Stimulated activated CD8-positive, alpha-beta memory T cell treated with anti-CD3 and anti-CD28 coated beads, Interleukin-12 subunit alpha, Interleukin-12 subunit beta, amount 100 ng/mL, for 1 hour (primary cell): ENCODE results near the gene NPTX1.

Experiments used
- DNase-seq: peaks from one replicate; pipeline ENCODE4 v3.0.0-alpha.2; 2020; ENCODE audit warnings: low read depth

NPTX1 gene

DNA sequence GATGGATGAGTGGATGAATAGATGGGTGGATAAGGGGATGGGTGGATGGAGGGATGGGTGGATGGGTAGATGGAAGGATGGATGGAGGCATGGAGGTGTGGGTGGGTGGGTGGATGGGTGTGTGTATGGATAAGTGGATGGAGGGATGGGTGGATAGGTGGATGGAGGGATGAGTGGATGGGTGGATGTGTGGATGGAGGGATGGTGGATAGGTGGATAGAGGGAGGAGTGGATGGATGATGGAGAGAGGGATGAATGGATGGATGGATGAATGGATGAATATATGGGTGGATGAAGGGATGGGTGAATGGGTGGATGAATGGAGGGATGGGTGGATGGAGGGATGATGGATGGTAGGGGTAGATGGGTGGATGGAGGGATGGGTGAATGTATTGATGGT, 27.5 kb upstream of the NPTX1 start:
- no peak for DNase-seq

DNA sequence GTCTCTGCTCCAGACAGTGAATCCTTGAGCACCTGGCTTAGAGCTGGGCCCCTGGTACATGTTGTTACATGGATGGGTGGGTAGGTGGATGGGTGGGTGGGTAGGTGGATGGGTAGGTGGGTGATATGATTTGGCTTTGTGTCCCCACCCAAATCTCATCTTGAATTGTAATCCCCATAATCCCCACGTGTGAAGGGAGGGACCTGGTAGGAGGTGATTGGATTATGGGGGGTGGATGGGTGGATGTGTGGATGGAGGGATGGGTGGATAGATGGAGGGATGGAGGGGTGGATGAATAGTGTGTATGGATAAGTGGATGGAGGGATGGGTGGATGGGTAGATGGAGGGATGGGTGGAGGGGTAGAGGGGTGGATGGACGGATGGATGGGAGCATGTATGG, 26.6 kb upstream of the NPTX1 start:
- no peak for DNase-seq

DNA sequence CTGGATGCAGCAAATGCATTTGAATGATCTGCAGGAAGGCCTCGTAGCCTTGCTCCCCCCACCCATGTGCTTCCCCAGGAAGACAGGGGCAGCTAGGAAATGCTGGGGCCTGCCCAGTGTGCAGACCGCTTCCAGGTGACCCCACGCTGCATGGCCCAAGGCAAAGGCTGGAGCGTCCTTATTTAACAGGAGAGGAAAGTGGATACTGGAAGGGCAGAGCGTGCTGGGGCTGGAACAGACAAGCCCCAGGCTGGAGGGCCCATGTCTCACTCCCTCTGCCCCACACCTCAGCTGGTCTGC, 26.1 kb upstream of the NPTX1 start:
- DNase-seq, result no peak

DNA sequence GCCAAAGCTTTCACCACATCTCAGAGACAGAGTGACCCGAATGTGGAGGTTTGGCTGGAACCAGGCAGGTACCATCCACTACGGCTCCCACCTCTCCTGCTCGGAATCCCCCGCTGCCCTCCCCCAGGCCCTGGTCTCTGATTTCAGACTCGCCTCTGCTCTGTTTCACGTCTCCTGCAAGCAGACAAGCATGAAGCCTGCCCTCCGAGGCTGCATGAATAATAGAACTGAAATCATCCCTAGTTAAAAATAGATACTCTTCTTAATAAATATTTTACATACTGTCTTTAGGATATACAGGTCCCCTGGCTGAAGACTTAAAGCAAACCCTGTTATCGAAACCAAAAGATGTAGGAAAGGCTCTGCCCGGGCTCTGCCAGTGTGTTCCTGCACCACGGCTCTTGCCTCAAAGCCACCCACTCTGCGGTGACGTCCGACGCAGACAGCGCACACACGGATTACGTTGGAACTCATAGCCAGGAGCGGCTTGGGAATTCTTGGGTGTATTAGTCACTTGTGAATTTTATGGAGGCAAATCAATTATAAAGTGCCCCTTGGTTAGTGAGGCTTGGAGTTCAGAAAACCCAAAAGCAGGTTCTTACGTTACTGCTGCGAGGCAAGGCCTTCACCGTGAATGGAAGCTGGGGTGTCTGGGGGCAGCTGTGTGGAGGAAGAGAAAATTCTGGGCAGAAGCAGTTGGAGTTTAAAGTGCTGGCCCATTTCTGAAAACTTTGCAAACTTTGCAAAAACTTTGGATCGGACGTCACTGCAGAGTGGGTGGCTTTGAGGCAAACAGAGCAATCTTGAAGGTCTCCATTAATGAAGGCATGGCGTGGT, 25.6 kb upstream of the NPTX1 start:
- DNase-seq, result no peak

DNA sequence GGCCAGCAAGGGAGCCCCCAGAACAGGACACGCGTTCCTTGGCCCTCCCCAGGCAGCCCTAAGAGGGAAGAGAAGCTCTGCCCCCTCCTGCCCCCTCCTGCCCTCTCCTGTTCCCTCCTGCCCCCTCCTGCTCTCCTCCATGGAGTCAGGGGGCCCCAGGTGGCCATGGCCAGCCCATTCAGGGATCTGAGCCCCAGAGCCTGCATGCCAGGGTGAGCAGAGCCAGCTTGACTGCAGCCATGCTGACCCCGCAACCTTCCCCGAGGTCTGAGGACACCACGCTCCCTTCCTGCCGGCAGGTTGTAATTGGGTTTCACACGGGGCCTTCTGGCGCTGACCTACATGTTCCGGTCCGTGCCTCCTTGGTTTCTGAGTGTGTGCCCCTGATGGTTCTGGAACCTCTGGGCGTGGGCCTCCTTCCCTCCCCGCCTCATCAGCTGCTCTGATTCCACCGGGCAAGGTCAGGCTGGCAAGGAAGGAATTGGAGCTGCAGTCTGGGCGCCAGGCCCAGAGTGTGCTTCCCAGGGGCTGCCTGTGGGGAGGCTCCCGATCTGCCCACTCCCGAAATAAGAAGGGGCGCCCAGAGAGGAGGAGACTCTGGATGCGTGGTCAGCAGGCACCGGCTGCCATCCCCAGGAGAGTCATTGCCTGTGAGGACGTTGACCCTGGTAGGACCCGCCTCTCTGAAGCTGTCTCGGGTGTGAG, 23.7 kb upstream of the NPTX1 start:
- no peak for DNase-seq

DNA sequence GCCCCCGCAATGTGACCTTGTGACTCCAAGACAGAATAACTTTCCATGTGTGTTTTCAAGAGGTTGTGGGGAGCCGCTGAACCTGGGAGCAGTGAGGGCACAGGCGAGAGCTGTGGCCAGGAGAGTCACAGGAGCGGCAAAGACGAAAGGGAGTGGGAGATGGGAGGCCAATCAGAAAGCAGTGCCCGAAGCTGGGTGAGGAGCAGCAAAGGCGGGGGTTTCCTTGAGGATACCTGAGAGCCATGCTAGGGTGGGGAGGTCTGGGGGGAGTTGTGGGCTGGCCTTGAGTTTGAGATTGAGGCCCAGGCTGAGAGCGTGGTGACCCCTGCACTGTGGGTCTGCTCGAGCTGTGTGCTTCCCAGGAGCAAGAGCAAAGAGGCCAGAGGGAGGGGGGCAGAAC, 23.2 kb upstream of the NPTX1 start:
- DNase-seq, result no peak

DNA sequence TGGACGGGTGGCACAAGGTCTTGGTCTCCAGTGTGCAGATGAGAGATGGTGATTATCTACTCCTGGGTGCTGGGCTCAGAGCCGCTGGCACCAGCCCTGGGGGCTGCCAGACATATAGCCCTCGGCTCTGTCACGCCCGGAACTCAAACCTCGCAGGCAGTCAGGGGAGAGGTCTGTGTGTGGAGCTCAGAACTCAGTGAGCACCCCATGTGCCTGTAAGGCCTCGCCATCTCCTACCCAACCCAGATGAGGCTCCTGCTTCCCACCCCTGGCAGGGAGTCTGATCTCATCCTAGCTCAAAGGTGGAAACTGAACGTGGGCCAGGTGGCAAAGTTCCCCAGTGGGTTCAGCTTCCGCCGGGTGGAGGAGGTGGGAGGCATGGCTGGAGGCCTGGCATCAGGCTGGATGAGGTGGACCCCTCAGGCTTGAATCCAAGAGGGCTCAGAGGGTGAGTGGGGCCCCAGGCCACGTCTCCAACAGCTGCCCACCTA, 22.6 kb upstream of the NPTX1 start:
- DNase-seq, result no peak

DNA sequence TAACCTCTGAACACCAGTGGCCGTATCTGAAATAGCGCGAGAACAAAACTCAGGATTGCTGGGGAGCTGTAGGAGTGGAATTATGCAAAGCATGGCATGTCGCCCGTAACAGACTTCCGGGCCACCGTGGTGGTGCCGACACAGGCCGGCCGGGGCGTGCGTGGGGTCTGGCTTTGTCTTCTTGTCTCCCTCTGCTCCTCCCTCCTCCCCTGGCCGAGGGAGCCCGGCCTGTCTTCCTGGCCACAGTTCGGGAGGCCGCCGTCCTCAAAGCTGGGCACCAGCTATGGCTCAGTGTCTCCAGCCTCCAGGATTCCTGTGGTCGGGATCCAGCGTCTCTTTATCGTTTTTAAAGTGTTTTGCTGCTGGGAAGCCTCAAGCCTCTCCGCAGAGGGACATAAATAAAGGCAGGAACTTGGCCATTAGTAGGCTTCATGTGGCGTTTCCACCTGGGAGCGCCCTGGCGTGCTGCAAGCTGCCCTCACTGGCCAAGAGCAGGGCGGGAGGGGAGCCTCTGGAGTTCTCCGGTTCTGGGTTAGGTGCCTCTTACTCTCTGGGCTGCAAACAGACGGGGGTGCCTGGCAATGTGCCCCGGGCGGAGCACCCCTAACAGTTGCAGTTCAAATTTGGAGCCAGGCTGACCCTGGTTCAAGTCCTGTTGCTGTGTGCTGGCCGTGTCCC, 22.0 kb upstream of the NPTX1 start:
- DNase-seq, result no peak

DNA sequence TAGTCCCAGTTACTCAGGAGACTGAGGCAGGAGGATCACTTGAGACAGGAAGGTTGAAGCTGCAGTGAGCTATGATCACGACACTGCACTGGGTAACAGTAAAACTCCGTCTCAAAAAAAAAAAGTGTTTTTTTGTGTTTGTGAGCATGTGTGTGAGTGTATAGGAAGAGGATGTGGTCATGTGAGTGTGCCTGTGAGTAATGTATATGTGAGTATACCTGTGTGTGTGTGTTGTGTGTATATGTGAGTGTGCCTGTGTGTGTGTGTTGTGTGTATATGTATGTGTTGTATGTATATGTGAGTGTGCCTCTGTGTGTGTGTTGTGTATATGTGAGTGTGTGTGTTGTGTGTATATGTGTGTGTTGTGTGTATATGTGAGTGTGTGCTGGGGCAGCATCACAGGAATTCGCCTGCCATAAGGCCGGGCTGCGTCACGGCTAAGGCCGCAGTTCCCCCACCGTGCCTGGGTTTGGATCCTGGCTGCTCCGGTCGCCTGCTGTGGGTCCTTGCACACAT, 21.4 kb upstream of the NPTX1 start:
- no peak for DNase-seq

DNA sequence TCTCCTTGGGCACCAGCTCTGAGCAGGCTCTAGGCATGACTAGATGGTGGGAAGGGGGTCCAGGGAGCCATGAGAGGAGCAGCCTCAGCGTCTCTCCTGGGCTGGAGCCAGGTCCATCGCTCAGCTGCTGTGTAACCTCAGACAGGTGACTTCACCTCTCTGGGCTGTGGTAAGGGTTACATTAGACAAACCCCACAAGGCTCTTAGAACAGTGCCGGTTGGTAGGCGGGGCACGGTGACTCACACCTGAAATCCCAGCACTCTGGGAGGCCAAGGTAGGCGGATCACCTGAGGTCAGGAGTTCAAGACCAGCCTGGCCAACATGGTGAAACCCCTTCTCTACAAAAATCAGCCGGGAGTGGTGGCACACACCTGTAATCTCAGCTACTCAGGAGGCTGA, 18.1 kb upstream of the NPTX1 start:
- no peak for DNase-seq

DNA sequence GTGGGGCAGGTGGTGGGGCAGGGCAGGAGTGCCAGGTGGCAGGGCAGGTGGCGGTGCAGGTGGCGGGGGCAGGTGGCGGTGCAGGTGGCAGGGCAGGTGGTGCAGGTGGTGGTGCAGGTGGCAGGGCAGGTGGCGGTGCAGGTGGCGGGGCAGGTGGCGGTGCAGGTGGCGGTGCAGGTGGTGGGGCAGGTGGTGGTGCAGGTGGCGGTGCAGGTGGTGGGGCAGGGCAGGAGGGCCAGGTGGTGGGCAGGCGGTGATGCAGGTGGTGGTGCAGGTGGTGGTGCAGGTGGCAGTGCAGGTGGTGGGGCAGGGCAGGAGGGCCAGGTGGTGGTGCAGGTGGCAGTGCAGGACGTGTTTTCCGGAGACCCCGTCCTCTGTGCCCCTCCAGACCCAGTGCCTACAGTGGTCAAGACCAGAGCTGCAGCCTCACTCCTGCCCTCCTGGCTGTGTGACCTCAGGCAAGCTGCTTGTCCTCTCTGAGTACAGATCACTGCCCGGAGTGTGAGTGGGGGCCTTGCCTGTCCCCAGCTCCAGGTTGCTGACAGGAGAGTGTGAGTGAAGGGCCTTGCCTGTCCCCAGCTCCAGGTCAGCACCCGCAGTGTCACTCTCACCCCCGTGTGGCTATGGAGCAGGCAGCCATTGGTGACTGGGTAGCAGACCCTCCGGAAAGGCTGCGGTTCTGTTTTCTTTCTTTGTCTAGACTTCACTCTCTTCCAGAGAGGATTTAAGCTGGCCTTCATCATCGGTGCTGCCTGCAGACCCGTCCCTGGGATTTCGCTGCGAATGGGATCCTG, 16.1 kb upstream of the NPTX1 start:
- no peak for DNase-seq

DNA sequence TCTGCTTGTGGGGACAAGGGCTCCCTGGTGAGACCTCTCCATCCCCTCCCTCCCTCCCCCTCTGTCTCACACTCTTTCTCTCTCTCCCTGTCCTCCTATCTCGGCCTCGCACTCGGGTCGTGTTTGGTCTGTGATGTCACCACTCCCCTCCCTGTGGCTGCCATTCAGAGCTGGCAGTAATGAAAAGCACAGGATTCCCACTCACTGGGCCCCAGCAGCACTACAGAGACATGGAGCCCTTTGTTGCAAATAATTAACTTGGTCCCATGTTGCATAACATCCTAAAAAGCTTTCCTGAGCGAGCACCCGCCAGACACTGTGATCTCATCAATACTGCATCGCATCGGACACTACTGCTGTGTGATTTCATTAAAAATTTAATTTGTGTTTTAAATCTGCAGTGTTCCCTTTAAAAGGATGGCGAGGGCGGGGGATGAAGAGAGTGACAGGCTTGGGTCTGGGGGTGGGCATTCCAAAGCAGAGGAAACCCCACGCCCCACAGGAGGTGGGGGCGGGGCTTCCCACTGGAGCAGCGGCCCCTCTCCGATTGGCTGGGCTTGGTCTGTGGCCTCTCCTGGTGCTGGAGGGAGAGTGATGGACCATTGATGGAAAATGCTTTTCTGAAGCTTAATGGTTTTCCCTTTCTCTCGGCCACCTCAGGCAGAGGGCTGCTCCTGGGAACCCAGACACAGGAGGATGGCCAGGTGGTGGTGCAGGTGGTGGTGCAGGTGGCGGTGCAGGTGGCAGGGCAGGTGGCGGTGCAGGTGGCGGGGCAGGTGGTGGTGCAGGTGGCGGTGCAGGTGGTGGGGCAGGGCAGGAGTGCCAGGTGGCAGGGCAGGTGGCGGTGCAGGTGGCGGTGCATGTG, 15.3 kb upstream of the NPTX1 start:
- DNase-seq, result no peak

DNA sequence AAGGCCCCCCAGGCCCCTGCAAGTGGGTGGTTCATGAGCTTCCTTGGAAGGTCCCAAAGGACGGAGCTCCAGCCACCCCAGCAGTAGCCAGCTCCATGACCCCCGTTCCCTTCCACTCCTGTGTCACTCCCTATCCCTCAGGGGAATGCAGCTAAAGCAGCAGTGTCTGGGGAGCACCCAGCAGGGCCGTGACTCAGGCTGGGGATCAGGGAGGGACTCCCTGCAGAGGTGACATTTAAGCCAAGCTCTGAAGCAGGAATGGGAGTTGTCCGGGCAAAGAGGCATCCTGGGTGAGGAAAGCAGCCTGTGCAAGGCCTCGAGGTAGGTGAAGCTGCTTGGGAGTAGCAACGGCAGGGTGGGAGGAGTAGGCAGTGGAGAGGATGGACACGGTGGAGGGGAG, 11.1 kb upstream of the NPTX1 start:
- no peak for DNase-seq

DNA sequence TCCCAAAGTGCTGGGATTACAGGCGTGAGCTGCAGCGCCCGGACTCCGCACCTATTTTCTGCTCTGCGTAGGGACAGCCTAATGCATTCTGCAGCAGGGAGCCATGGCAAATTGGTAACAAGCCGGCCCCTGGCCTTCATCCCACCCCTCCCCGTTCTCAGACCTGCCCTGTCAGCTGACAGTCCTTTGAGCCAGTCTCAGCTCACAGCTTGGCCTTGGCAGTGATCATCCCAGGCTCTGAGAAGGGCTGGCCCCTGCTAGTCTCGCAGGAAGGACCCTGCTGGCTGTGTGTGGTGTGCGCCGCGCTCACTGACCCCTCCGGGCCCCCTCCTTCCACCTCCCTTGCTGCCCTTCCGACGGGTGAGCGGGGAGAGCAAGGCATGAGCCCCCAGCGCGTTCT, 10.3 kb upstream of the NPTX1 start:
- no peak for DNase-seq

DNA sequence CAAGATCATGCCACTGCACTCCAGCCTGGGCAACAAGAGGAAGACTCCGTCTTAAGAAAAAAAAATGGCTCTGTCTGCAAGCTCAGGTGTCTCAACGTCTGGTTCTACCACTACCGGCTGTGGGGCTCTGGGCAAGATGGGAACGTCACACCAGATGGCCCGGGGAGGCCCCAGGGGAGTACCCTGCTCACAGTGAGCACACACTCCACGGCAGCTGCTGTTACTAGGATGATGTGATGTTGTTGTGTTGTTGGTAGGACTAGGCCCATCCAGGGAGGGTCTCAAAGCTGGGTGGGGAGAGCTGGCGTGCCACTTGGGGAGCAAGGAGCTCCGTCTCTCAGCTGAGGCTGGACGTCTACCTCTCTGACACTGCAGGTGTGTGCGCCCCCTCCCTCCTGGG, 9.4 kb upstream of the NPTX1 start:
- DNase-seq, result no peak

DNA sequence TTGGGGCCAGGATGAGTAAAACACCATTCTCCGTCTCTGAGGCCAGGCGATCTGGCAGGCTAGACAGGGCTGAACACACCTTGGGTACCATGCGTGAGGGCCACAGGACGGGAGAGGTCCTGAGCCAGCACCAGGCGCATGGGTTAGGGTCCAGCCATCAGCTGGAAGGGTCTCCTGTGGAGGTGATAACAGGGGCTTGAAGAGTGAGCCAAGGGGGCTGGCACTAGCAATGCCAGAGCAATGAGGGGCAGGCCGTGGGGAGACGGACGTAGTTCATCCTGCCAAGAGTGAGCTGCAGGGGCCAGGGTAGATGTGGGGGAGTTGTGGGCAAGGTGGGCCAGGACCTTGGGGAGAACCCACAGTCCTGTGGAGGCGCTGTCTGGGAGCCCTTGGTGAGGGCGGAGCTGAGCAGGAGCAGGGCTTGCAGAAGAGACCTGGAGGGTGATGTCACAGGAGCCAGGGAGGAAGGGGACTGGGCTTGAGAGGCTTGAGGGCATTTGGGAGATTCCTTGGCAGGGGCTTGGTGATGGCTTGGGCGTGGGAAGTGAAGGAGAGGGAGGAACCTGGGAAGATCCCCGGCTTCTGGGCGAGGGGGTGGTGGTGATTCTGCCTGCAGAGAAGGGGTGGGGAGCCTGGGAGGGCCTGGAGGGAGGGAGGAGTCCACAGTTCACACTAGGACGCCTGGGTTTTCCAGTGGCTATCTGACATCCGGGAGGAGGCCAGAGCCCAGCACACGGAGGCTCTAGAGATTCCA, 6.3 kb upstream of the NPTX1 start:
- DNase-seq, result no peak

DNA sequence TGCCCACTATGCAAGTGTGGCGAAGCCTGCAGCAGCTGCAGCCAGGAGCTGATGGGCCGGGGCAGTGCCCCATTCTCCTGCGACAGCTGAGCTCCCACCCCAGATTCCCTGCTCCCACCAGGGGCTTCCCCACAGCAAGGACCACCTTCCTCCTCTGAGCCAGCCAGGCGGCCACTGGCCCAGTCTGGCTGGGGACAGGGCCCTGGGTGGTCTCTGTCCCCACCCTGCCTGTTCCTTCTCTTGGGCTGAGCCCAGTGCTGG, 5.6 kb upstream of the NPTX1 start:
- no peak for DNase-seq

DNA sequence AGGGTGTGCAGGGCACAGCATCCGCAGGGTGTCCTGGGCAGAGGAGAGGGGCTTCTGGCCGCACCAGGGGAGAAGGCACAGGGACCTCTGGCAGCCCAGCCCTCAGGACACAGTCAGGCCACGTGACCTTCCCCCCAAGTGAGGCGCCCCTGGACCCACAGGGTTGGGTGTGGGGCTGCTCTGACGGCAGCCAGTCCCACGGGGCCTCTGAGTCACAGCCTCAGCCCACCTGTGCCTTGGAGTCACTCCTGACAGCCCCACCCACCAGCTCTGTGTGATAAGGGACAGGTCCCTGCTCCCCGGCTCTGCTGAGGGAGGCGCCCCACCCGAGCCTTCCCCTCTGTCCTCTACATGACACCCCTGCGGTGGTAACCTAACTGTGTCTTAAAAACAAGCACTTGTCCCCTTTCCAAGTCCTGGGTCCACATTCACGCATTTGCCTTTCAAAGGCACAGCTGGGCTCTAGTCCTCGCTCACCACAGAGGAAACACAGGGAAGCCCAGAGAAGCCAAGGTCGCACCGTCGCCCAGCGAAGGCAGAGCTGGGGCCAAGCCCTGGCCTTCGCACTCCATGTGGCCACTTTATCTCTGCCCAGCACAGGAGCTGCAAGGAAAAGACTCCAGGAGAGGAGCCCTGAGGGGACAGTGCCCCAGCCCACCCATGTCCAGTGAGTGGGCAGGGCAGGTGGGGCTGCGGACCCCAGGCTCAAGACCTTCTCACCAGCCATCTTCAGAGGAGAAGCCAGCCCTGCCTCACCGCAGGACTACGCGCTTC, 5.1 kb upstream of the NPTX1 start:
- no peak for DNase-seq

DNA sequence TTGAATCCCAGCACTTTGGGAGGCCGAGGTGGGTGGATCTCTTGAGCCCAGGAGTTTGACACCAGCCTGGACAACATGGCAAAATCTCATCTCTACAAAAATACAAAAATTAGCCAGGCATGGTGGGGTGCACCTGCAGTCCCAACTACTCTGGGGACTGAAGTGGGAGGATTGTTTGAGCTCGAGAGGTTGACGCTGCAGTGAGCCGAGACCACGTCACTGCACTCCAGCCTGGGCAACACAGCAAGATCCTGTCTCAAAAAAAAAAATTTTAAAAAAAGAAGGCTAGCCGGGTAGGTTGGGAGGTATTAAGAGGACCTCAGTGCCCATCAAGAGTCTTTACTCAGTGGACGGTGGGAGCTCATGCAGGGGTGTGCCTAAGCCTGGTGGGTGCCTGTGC, 3.8 kb upstream of the NPTX1 start:
- DNase-seq, result no peak

DNA sequence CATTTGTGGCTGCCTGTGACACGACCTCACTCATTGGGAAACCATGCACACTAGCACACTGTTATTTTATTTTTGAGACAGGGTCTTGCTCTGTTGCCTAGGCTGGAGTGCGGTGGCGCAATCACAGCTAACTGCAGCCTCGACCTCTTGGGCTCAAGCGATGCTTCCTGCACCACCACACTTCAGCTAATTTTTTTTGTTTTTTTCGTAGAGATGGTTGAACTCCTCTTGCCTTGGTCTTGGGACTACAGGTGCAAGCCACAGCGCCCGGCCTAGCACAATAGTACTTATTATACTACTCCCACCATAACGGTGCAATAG, 2.8 kb upstream of the NPTX1 start:
- no peak for DNase-seq
